Left renal cortex interstitium (tissue), 4 donors: ENCODE results near the gene CRYGS. TPM values are rescaled to one million over a fixed set of nuclear protein-coding genes. Genes with fewer than 3 reads are reported as not detected.
"Not testable (repeated sequence)": the region's sequence is repeated elsewhere in the genome, so short reads cannot be mapped to it uniquely, and the experiment has no call there.

Experiments used
- DNase-seq, 4 donors: peaks; one replicate each; pipeline ENCODE4 v3.0.0-alpha.2; 2013; ENCODE audit warnings: low read depth in 4 of 4, low spot score in 2 of 4, missing footprints in 1 of 4
- polyA plus RNA-seq, 4 donors: library from polyadenylated mRNA; unstranded; fragments of 120-200 nt; gene quantifications; one replicate each; pipeline ENCODE4 v1.2.1, GENCODE V29; 2013; ENCODE audit not compliant: insufficient read length in 4 of 4

Gene CRYGS
- polyA plus RNA-seq, 4 donors, result 3.6 to 13.2 (median 7.6) TPM

- DNase-seq, result not testable (repeated sequence)
Measured at GRCh38 chr3:186498022-186498421, 46.2 kb downstream of the CRYGS start.

- no peak for DNase-seq
Measured at GRCh38 chr3:186497608-186498007, 46.6 kb downstream of the CRYGS start.

- no peak for DNase-seq
Measured at GRCh38 chr3:186496635-186497034, 47.5 kb downstream of the CRYGS start.

- DNase-seq, result no peak
Measured at GRCh38 chr3:186496016-186496415, 48.2 kb downstream of the CRYGS start.

GRCh38 chr3:186493525-186494255, 50.5 kb downstream of the CRYGS start:
- DNase-seq, result no peak

- DNase-seq, result no peak
Measured at GRCh38 chr3:186492385-186492984, 51.7 kb downstream of the CRYGS start.

GRCh38 chr3:186489507-186489906, 54.7 kb downstream of the CRYGS start:
- DNase-seq, result no peak

Other genes with a start within 250 kb of the CRYGS start
- gene DGKG, start 182.1 kb downstream of the CRYGS start, polyA plus RNA-seq, result under 1 TPM; 0.51 to 0.92 (median 0.71) TPM
- gene TBCCD1, start 23.0 kb upstream of the CRYGS start, polyA plus RNA-seq, result 10 to 100 TPM; 19.1 to 22.8 (median 21.2) TPM
- 10 to 100 TPM; 63.6 to 78.2 (median 71.5) TPM for gene DNAJB11, start 26.3 kb upstream of the CRYGS start, polyA plus RNA-seq
- 10 to 100 TPM in 1 of 4 donors, under 1 TPM in 3; 0.37 to 90.9 (median 0.51) TPM for gene AHSG, start 68.7 kb upstream of the CRYGS start, polyA plus RNA-seq
- under 1 TPM in 3 of 4 donors, not detected in 1; 0.33 to 0.65 (median 0.48) TPM for gene FETUB, start 96.0 kb upstream of the CRYGS start, polyA plus RNA-seq
- gene HRG, start 121.6 kb upstream of the CRYGS start, polyA plus RNA-seq, result 1 to 10 TPM; 1.8 to 2.9 (median 2.2) TPM
- gene KNG1, start 173.0 kb upstream of the CRYGS start, polyA plus RNA-seq, result 100 to 1,000 TPM; 109 to 220 (median 138) TPM
- gene EIF4A2, start 239.2 kb upstream of the CRYGS start, polyA plus RNA-seq, result 100 to 1,000 TPM; 735 to 959 (median 830) TPM